ENCODE measurements around the gene CASP8.
"Not testable (repeated sequence)": the region's sequence is repeated elsewhere in the genome, so short reads cannot be mapped to it uniquely, and the experiment has no call there.

Gene CASP8

DNA sequence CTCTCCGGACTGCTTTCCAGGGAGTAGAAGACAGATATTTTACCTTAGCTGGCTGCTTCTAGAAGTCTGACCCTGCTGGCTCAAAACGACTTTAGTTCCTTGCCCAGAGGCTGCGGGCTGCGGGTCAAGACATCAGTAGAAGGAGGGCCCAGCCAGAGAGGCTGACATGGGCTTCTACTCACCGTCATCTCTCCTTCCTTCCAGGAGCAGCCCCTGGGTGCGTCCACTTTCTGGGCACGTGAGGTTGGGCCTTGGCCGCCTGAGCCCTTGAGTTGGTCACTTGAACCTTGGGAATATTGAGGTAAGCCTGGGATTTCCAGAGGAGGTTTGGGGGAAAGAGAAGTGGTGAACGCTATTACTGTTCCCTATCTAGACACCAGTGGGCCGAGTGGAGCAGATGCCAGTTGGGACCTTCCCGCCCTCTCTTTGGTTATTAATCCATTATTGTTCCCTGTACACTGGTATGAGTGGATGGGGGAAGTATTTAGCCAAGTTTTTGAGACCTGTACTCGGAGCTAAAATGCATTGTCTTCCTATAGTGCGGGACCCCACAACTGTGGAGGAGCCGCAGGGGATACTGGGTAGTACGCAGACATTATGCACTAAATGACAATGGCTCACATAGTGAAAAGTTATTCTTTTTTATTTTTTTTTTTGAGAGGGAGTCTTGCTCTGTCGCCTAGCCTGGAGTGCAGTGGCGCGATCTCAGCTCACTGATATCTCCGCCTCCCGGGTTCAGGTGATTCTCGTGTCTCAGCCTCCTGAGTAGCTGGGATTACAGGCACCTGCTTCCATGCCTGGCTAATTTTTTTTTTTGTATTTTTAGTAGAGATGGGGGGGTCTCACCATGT lies 26.3 kb upstream of the CASP8 start:
- DNase-seq (ENCODE audit: low spot score), result no peak
- Histone ChIP-seq H3K27ac (peak overlapping the region in 1 of 2 donors; percentile 45), H3K4me3 (peak overlapping the region; percentile 50)
- TF ChIP-seq, protein P1, sequence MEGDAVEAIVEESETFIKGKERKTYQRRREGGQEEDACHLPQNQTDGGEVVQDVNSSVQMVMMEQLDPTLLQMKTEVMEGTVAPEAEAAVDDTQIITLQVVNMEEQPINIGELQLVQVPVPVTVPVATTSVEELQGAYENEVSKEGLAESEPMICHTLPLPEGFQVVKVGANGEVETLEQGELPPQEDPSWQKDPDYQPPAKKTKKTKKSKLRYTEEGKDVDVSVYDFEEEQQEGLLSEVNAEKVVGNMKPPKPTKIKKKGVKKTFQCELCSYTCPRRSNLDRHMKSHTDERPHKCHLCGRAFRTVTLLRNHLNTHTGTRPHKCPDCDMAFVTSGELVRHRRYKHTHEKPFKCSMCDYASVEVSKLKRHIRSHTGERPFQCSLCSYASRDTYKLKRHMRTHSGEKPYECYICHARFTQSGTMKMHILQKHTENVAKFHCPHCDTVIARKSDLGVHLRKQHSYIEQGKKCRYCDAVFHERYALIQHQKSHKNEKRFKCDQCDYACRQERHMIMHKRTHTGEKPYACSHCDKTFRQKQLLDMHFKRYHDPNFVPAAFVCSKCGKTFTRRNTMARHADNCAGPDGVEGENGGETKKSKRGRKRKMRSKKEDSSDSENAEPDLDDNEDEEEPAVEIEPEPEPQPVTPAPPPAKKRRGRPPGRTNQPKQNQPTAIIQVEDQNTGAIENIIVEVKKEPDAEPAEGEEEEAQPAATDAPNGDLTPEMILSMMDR (IDR thresholded peaks at IDR 0.05), result no peak

DNA sequence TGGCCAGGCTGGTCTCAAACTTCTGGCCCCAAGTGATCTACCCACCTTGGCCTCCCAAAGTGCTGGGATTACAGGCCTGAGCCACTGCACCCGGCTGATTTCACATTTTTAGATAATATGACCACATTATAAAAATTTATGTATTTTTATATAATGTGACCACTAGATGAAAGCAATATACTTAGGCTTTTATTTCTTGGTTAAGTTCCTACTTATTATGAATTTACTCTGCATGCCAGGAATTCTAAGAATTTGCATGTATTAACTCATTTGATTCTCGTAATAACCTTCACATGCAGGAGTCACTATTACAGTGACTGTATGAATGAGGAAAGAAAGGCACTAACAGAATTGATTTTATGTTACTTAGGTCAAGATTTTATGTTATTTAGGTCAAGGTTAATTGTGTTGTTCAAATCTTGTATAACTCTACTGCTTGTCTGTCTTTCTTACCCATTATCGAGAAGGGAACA lies 25.6 kb upstream of the CASP8 start:
- H3K27ac ChIP-seq, result no peak overlapping the region

GRCh38 chr2:201235860-201236811 lies 24.2 kb upstream of the CASP8 start:
- Histone ChIP-seq H3K4me3 (peak overlapping the region; percentile 50), H3K27ac (peak overlapping the region in 1 of 2 donors; percentile 19)
- no peak for DNase-seq (ENCODE audit: low spot score)
- TF ChIP-seq, protein P1 (IDR thresholded peaks at IDR 0.05), result peak; percentile 43

More for the DNA sequence above, 25.6 kb upstream of the CASP8 start:
- DNase-seq (ENCODE audit: low spot score), result no peak
- TF ChIP-seq, protein P1 (IDR thresholded peaks at IDR 0.05), result no peak
- H3K4me3 ChIP-seq, result no peak overlapping the region

DNA sequence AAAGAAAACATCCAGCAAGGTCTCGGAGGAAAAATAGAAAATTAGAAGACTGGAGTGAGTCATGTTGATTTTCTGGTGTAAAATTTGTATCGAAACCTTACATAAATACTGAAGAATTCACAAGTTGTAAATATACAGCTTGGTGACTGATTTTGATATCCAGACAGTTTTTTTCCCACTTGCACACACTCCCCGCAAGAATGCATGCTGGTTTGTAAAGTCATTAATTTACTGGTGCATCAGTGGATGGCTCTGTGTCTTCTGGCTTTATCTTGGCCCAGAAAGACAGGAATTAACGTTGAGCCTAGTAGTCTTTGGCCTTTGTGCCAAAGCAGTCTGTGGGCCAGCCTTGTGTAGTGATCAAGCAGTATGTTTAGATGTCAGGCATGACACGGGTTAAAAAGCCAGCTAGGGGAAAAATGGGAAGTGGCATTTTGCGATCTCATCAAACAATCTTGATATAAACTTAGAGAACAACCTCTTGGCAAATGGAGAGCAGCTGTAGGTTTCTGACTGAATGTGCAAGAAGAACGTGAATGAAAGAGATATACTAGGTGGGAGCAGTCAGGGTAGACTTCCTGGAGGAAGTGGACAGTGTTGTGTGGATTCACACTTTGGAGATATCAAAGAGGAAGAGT lies 22.7 kb upstream of the CASP8 start:
- no peak for DNase-seq (ENCODE audit: low spot score)
- H3K27ac ChIP-seq, result no peak overlapping the region
- no peak overlapping the region for H3K4me3 ChIP-seq
- TF ChIP-seq, protein P1 (IDR thresholded peaks at IDR 0.05), result no peak

DNA sequence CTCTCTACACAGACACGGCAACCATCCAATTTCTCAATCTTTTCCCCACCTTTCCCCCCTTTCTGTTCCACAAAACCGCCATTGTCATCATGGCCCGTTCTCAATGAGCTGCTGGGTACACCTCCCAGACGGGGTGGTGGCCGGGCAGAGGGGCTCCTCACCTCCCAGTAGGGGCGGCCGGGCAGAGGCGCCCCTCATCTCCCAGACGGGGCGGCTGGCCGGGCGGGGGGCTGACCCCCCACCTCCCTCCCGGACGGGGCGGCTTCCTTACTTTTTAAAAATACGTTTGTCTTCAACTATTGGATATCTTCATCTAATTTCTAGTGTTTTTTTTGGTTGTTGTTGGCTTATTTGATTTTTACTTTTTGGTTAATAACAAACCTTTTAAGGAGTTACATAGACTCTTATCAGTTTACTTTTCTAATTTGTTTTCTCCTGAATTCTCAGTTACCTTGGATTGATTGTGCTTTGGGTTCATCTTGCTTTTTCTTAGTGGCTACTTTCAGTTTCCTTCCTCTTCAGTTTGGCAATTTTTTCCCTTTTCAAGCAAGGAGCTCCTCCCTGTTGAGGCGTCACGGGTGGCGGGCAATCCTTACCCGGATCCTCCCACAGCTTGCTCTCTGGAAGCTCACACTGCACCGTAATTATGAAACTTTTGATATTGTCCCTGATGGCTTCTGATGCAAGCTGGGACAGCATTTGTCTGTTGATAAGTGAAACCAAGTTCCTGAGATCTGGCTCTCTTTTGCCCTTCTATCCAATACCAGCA lies 21.0 kb upstream of the CASP8 start:
- DNase-seq (ENCODE audit: low spot score), result peak; percentile 84
- H3K27ac ChIP-seq, result peak overlapping the region in 1 of 2 donors; percentile 57
- H3K4me3 ChIP-seq, result not testable (repeated sequence)

- Histone ChIP-seq H3K27ac (no peak overlapping the region), H3K4me3 (no peak overlapping the region)
- DNase-seq (ENCODE audit: low spot score), result no peak
- TF ChIP-seq, protein P1 (IDR thresholded peaks at IDR 0.05), result no peak
Measured at GRCh38 chr2:201242571-201243277, 17.6 kb upstream of the CASP8 start.

Data from coronary artery (tissue), 2 donors.